Lower lobe of right lung (tissue), 2 donors: ENCODE results near the gene C1QL3. TPM values are rescaled to one million over a fixed set of nuclear protein-coding genes. Genes with fewer than 3 reads are reported as not detected.

Source experiments
- ATAC-seq, 2 donors: fragments of 200-7000 bp; cut with Tn5 transposase; one replicate each; pipeline ENCODE4 v1.9.1; 2020 to 2022; ENCODE audit warnings: mild to moderate bottlenecking in 2 of 2, moderate library complexity in 2 of 2
- DNase-seq: peaks from one replicate; pipeline ENCODE4 v3.0.0-alpha.2; 2020
- H3K27ac ChIP-seq: fragments of 200-600 bp; one replicate; pipeline ENCODE4 v1.8.0; 2022
- H3K27me3 ChIP-seq: fragments of 200-600 bp; one replicate; pipeline ENCODE4 v1.8.0; 2022; ENCODE audit warnings: low read depth
- H3K36me3 ChIP-seq: fragments of 200-600 bp; one replicate; pipeline ENCODE4 v1.8.0; 2022; ENCODE audit warnings: mild to moderate bottlenecking
- H3K4me1 ChIP-seq: fragments of 200-600 bp; one replicate; pipeline ENCODE4 v1.8.0; 2022
- H3K4me3 ChIP-seq: fragments of 200-600 bp; one replicate; pipeline ENCODE4 v1.8.0; 2022; ENCODE audit warnings: mild to moderate bottlenecking
- H3K9me3 ChIP-seq: fragments of 200-600 bp; one replicate; pipeline ENCODE4 v1.8.0; 2022
- CTCF ChIP-seq: fragments of 200-600 bp; IDR thresholded peaks from one replicate; pipeline ENCODE4 v1.8.0; 2022; ENCODE audit warnings: antibody characterized with exemption, mild to moderate bottlenecking
- intact Hi-C: fragments of 100-400 bp; cut with DNase I; formaldehyde crosslinking; loops from one replicate; pipeline ENCODE4 v1.11.0; 2022
- long read RNA-seq: library from polyadenylated mRNA; unstranded; transcript quantifications from one replicate; pipeline ENCODE4 v2.0.0, GENCODE V29; 2021
- total RNA-seq: library from RNA; stranded (reverse); fragmentation: NEBNext Ultra II Directional; extraction: Animal tissue kit (Norgen Biotek cat#: 25700); gene quantifications from one replicate; pipeline ENCODE4 v1.2.1, GENCODE V29; 2021
- donor health status: DM: no; HTN: yes; CAD: no; lungs with severe emphysema.

Gene C1QL3
- total RNA-seq = not detected
- long read RNA-seq, partial matches to known transcripts = 0 of 1 reads
- long read RNA-seq, other reads (novel, unspliced or antisense) = 1 of 1 reads

- no peak for TF ChIP-seq CTCF
- Histone ChIP-seq H3K4me1 (peaks cover 27% of the 10 kb centered on the region), H3K36me3 (no peaks in the 10 kb centered on the region), H3K27me3 (peaks cover 36% of the 10 kb centered on the region), H3K4me3 (peak within 1 kb of the TSS; percentile 51), H3K9me3 (no peaks in the 10 kb centered on the region), H3K27ac (no peak within 1 kb of the TSS)
- intact Hi-C loops = no loop called here
- ATAC-seq (peak; percentile 29 to 45), DNase-seq (no peak)
Observed at GRCh38 chr10:16521311-16522016, at the start of gene C1QL3. Gene C1QL3 (minus strand): TSS chr10:16521879. CDS start chr10:16521065, 814 bp downstream.

- intact Hi-C loops = no loop called here
Observed at GRCh38 chr10:16570731-16571130, 49.1 kb upstream of the C1QL3 start.

GRCh38 chr10:16566202-16566805 lies 44.6 kb upstream of the C1QL3 start:
- no peak overlapping the region for H3K4me3 ChIP-seq
- H3K9me3 ChIP-seq = no peaks in the 10 kb centered on the region
- no peak for TF ChIP-seq CTCF
- H3K27ac ChIP-seq = no peak overlapping the region
- no peak for DNase-seq
- intact Hi-C loops = no loop called here
- H3K4me1 ChIP-seq = no peaks in the 10 kb centered on the region
- H3K36me3 ChIP-seq = no peaks in the 10 kb centered on the region
- ATAC-seq = no peak
- H3K27me3 ChIP-seq = no peaks in the 10 kb centered on the region

More at GRCh38 chr10:16570731-16571130, 49.1 kb upstream of the C1QL3 start:
- H3K36me3 ChIP-seq = no peaks in the 10 kb centered on the region
- no peak overlapping the region for H3K27ac ChIP-seq
- no peak overlapping the region for H3K4me3 ChIP-seq
- no peak for DNase-seq
- H3K4me1 ChIP-seq = no peaks in the 10 kb centered on the region
- ATAC-seq = no peak
- no peak for TF ChIP-seq CTCF
- no peaks in the 10 kb centered on the region for H3K27me3 ChIP-seq
- H3K9me3 ChIP-seq = no peaks in the 10 kb centered on the region

GRCh38 chr10:16565604-16566003 lies 43.9 kb upstream of the C1QL3 start:
- H3K27ac ChIP-seq = no peak overlapping the region
- no peak for DNase-seq
- H3K4me1 ChIP-seq = no peaks in the 10 kb centered on the region
- no peaks in the 10 kb centered on the region for H3K36me3 ChIP-seq
- H3K4me3 ChIP-seq = no peak overlapping the region
- intact Hi-C loops = no loop called here
- no peaks in the 10 kb centered on the region for H3K27me3 ChIP-seq
- no peaks in the 10 kb centered on the region for H3K9me3 ChIP-seq
- ATAC-seq = no peak
- no peak for TF ChIP-seq CTCF

GRCh38 chr10:16562891-16563290 lies 41.2 kb upstream of the C1QL3 start:
- no peak overlapping the region for H3K4me3 ChIP-seq

More at GRCh38 chr10:16562891-16563290, 41.2 kb upstream of the C1QL3 start:
- H3K9me3 ChIP-seq = no peaks in the 10 kb centered on the region
- no peak for ATAC-seq
- no peak overlapping the region for H3K27ac ChIP-seq
- no peaks in the 10 kb centered on the region for H3K4me1 ChIP-seq
- DNase-seq = no peak
- H3K27me3 ChIP-seq = no peaks in the 10 kb centered on the region
- H3K36me3 ChIP-seq = no peaks in the 10 kb centered on the region
- TF ChIP-seq CTCF = no peak
- intact Hi-C loops = no loop called here
